Body of pancreas (tissue), 4 donors: ENCODE data around the gene BRCA1.

ENCODE experiments used
- CTCF ChIP-seq, 7 experiments: fragments of 450-650 bp in 4 of 7; fragments of 200-600 bp in 3 of 7; sonication (generic) in 3 of 7; IDR thresholded peaks; one replicate each; pipeline ENCODE4 v1.5.1; 2016 to 2019; ENCODE audit warnings: antibody characterized with exemption in 7 of 7
- POLR2A ChIP-seq, 3 donors: fragments of 450-650 bp; IDR thresholded peaks; one replicate each; pipeline ENCODE4 v1.6.1; 2016; ENCODE audit warnings: antibody characterized with exemption in 3 of 3, mild to moderate bottlenecking in 2 of 3

GRCh38 chr17:43105146-43105545, 20.0 kb downstream of the BRCA1 start:
- TF ChIP-seq CTCF (IDR thresholded peaks at IDR 0.05) (no peak), POLR2A (IDR thresholded peaks at IDR 0.05) (no peak)
